ENCODE measurements around the gene CALN1.

The CALN1 gene

DNA sequence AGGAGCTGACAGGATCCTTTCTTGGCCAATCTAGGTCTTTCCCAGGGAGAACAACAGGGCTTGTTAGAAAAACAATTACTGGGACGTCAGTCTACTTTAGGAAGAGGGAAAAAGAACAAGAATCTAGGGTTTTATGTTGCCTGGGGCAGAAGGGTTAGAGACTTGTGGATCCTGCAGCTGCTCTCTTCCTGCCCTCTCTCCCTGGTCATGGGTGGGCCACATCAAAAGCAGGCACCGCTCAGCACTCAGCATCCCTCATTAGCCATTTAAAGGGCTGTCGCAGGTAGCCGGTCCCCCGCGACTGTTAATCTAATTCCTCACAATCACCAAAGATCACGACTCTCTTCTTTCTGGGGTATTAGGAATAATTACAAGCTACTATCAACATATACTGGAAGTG, 631.9 kb downstream of the CALN1 start:
- Histone ChIP-seq H3K4me3 (ENCODE audit: low read depth, low read length) (no peak overlapping the region), H3K4me1 (ENCODE audit: control insufficient read depth, insufficient read depth, low read length) (no peaks in the 10 kb centered on the region), H3K36me3 (ENCODE audit: control insufficient read depth in 2 of 2, insufficient read depth in 1 of 2, low read length in 2 of 2) (no peaks in the 10 kb centered on the region), H3K9me3 (ENCODE audit: control insufficient read depth, insufficient read depth, low read depth, low read length) (no peaks in the 10 kb centered on the region), H3K27ac (ENCODE audit: extremely low read depth, low read depth, low read length) (no peak overlapping the region)
- TF ChIP-seq ZNF747 (tag by site-specific recombination; IDR thresholded peaks at IDR 0.05), result no peak
- TF ChIP-seq ZFHX2 (tag by site-specific recombination; conservative IDR thresholded peaks at IDR 0.05), result no peak
- TF ChIP-seq SALL2 (tag by site-specific recombination; IDR thresholded peaks at IDR 0.05; ENCODE audit: borderline replicate concordance), result no peak
- TF ChIP-seq ZNF366 (tag by site-specific recombination; conservative IDR thresholded peaks at IDR 0.05), result no peak
- TF ChIP-seq, protein P1, sequence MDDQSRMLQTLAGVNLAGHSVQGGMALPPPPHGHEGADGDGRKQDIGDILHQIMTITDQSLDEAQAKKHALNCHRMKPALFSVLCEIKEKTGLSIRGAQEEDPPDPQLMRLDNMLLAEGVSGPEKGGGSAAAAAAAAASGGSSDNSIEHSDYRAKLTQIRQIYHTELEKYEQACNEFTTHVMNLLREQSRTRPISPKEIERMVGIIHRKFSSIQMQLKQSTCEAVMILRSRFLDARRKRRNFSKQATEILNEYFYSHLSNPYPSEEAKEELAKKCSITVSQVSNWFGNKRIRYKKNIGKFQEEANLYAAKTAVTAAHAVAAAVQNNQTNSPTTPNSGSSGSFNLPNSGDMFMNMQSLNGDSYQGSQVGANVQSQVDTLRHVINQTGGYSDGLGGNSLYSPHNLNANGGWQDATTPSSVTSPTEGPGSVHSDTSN (CRISPR knock-in tag; IDR thresholded peaks at IDR 0.05), result no peak
- TF ChIP-seq, protein P2, sequence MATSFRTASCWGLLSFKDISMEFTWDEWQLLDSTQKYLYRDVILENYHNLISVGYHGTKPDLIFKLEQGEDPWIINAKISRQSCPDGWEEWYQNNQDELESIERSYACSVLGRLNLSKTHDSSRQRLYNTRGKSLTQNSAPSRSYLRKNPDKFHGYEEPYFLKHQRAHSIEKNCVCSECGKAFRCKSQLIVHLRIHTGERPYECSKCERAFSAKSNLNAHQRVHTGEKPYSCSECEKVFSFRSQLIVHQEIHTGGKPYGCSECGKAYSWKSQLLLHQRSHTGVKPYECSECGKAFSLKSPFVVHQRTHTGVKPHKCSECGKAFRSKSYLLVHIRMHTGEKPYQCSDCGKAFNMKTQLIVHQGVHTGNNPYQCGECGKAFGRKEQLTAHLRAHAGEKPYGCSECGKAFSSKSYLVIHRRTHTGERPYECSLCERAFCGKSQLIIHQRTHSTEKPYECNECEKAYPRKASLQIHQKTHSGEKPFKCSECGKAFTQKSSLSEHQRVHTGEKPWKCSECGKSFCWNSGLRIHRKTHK (tag by site-specific recombination; IDR thresholded peaks at IDR 0.05), result no peak
- TF ChIP-seq ZNF621 (tag by site-specific recombination; IDR thresholded peaks at IDR 0.05), result no peak
- TF ChIP-seq ZNF302 (tag by site-specific recombination; IDR thresholded peaks at IDR 0.05; ENCODE audit: low read depth), result no peak
- TF ChIP-seq ZNF311 (tag by site-specific recombination; IDR thresholded peaks at IDR 0.05; ENCODE audit: borderline replicate concordance), result no peak
- no peak for TF ChIP-seq HOXD13 (CRISPR knock-in tag; IDR thresholded peaks at IDR 0.05; ENCODE audit: borderline replicate concordance)
- no peak for TF ChIP-seq ZNF132 (tag by site-specific recombination; IDR thresholded peaks at IDR 0.05; ENCODE audit: borderline replicate concordance)
- TF ChIP-seq, protein P3, sequence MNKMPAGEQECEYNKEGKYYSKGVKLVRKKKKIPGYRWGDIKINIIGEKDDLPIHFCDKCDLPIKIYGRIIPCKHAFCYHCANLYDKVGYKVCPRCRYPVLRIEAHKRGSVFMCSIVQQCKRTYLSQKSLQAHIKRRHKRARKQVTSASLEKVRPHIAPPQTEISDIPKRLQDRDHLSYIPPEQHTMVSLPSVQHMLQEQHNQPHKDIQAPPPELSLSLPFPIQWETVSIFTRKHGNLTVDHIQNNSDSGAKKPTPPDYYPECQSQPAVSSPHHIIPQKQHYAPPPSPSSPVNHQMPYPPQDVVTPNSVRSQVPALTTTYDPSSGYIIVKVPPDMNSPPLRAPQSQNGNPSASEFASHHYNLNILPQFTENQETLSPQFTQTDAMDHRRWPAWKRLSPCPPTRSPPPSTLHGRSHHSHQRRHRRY (tag by site-specific recombination; IDR thresholded peaks at IDR 0.05), result no peak
- ChIA-PET POLR2A (no interaction called here), CTCF (no interaction called here)

DNA sequence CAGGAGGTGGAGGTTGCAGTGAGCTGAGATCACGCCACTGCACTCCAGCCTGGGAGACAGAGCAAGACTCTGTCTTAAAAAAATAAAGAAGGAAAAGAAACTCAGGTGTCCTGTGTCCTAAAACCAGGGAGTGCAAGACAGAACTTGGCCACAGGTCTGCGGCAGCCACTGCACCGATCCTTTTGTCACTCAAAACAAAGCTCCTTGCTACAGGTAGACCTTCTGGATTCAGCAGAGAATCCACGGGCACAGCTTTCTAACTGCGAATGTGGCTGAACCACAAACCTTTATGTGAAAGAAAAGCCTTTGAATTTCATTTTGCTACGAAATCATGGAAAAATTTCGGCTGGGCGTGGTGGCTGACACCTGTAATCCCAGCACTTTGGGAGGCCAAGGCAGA, 634.9 kb downstream of the CALN1 start:
- H3K36me3 ChIP-seq (ENCODE audit: control insufficient read depth in 2 of 2, insufficient read depth in 1 of 2, low read length in 2 of 2), result no peaks in the 10 kb centered on the region
- H3K4me1 ChIP-seq (ENCODE audit: control insufficient read depth, insufficient read depth, low read length), result no peaks in the 10 kb centered on the region
- H3K9me3 ChIP-seq (ENCODE audit: control insufficient read depth, insufficient read depth, low read depth, low read length), result no peaks in the 10 kb centered on the region
- H3K27ac ChIP-seq (ENCODE audit: extremely low read depth, low read depth, low read length), result no peak overlapping the region
- ChIA-PET POLR2A (no interaction called here), CTCF (no interaction called here)
- TF ChIP-seq ZNF76 (tag by site-specific recombination; IDR thresholded peaks at IDR 0.05; ENCODE audit: borderline replicate concordance, low read depth), result no peak
- TF ChIP-seq ZNF514 (tag by site-specific recombination; IDR thresholded peaks at IDR 0.05), result no peak
- no peak for TF ChIP-seq ZNF585B (tag by site-specific recombination; IDR thresholded peaks at IDR 0.05)
- TF ChIP-seq ZFP3 (tag by site-specific recombination; IDR thresholded peaks at IDR 0.05; ENCODE audit: low read depth), result no peak
- no peak for TF ChIP-seq KLF10 (tag by site-specific recombination; IDR thresholded peaks at IDR 0.05)
- no peak for TF ChIP-seq ZNF121 (tag by site-specific recombination; IDR thresholded peaks at IDR 0.05)
- TF ChIP-seq, protein P4, sequence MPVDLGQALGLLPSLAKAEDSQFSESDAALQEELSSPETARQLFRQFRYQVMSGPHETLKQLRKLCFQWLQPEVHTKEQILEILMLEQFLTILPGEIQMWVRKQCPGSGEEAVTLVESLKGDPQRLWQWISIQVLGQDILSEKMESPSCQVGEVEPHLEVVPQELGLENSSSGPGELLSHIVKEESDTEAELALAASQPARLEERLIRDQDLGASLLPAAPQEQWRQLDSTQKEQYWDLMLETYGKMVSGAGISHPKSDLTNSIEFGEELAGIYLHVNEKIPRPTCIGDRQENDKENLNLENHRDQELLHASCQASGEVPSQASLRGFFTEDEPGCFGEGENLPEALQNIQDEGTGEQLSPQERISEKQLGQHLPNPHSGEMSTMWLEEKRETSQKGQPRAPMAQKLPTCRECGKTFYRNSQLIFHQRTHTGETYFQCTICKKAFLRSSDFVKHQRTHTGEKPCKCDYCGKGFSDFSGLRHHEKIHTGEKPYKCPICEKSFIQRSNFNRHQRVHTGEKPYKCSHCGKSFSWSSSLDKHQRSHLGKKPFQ (tag by site-specific recombination; IDR thresholded peaks at IDR 0.05), result no peak
- H3K4me3 ChIP-seq (ENCODE audit: low read depth, low read length), result no peak overlapping the region
